OCI-LY1 (cell line): ENCODE data around the gene CHI3L1.
"Not testable (repeated sequence)": the region's sequence is repeated elsewhere in the genome, so short reads cannot be mapped to it uniquely, and the experiment has no call there.

Experiments
- H2AFZ ChIP-seq: fragments of 200-600 bp; sonication (generic), shearing (Covaris generic); 2 replicates; pipeline ENCODE4 v1.6.0; 2014; ENCODE audit warnings: antibody characterized with exemption, mild to moderate bottlenecking, low read length
- H3F3A ChIP-seq: fragments of 200-600 bp; sonication (generic), shearing (Covaris generic); 2 replicates; pipeline ENCODE4 v1.6.0; 2014; ENCODE audit warnings: mild to moderate bottlenecking, antibody characterized with exemption, low read length, moderate library complexity; ENCODE audit not compliant: insufficient read depth
- H3K27ac ChIP-seq: fragments of 200-600 bp; sonication (generic); 2 replicates; pipeline ENCODE4 v1.5.1; 2014; ENCODE audit warnings: low read length, mixed run types, mild to moderate bottlenecking, low read depth; ENCODE audit not compliant: poor library complexity, severe bottlenecking
- H3K27me3 ChIP-seq: fragments of 200-600 bp; sonication (generic); 2 replicates; pipeline ENCODE4 v1.6.0; 2014; ENCODE audit warnings: antibody characterized with exemption, mild to moderate bottlenecking, low read length, moderate library complexity; ENCODE audit not compliant: insufficient read depth
- H3K36me3 ChIP-seq: fragments of 200-600 bp; sonication (generic); 2 replicates; pipeline ENCODE4 v1.6.1; 2014; ENCODE audit warnings: mild to moderate bottlenecking, antibody characterized with exemption, low read length, moderate library complexity, mixed read lengths; ENCODE audit not compliant: insufficient read depth
- H3K4me1 ChIP-seq: fragments of 200-600 bp; sonication (generic); 2 replicates; pipeline ENCODE4 v1.5.1; 2014; ENCODE audit warnings: mild to moderate bottlenecking, low read length, moderate library complexity; ENCODE audit not compliant: insufficient read depth, severe bottlenecking
- H3K4me2 ChIP-seq: fragments of 200-600 bp; sonication (generic), shearing (Covaris generic); 2 replicates; pipeline ENCODE4 v1.6.1; 2014; ENCODE audit warnings: low read length
- H3K4me3 ChIP-seq: fragments of 200-600 bp; sonication (generic); 2 replicates; pipeline ENCODE4 v1.5.1; 2014; ENCODE audit warnings: low read length, low read depth, mild to moderate bottlenecking, mixed read lengths; ENCODE audit not compliant: poor library complexity, severe bottlenecking
- H3K79me2 ChIP-seq: fragments of 200-600 bp; shearing (Covaris generic); 2 replicates; pipeline ENCODE4 v1.6.1; 2016; ENCODE audit warnings: mixed run types, low read length, mixed read lengths; ENCODE audit not compliant: insufficient read depth
- H3K9ac ChIP-seq: fragments of 200-600 bp; sonication (generic), shearing (Covaris generic); 2 replicates; pipeline ENCODE4 v1.6.1; 2014; ENCODE audit warnings: mild to moderate bottlenecking, low read length, mixed read lengths
- H3K9me2 ChIP-seq: fragments of 200-600 bp; sonication (generic), shearing (Covaris generic); 2 replicates; pipeline ENCODE4 v1.6.1; 2014; ENCODE audit warnings: low read depth, mild to moderate bottlenecking, low read length, mixed read lengths
- H3K9me3 ChIP-seq: fragments of 200-600 bp; shearing (Covaris generic); 2 replicates; pipeline ENCODE4 v1.6.1; 2014; ENCODE audit warnings: low read length, mixed read lengths
- H4K20me1 ChIP-seq: fragments of 200-600 bp; sonication (generic), shearing (Covaris generic); 2 replicates; pipeline ENCODE4 v1.6.0; 2016; ENCODE audit warnings: mild to moderate bottlenecking, low read length; ENCODE audit not compliant: insufficient read depth
- CTCF ChIP-seq: fragments of 200-600 bp; sonication (generic), shearing (Covaris generic); IDR thresholded peaks from 2 replicates; pipeline ENCODE4 v1.5.1; 2017; ENCODE audit warnings: mild to moderate bottlenecking, antibody characterized with exemption, low read length, moderate library complexity, mixed read lengths
- EZH2 ChIP-seq: fragments of 200-600 bp; sonication (generic), shearing (Covaris generic); IDR thresholded peaks from 2 replicates; pipeline ENCODE4 v1.8.0; 2017; ENCODE audit warnings: borderline replicate concordance, mixed run types, mild to moderate bottlenecking, antibody characterized with exemption, low read length, moderate library complexity, mixed read lengths

The CHI3L1 gene

GRCh38 chr1:203186446-203187303 is at the start of gene CHI3L1:
Gene CHI3L1 (minus strand): TSS chr1:203186704. CDS start chr1:203186623, 81 bp downstream.
- H3K4me2 ChIP-seq = no peak within 1 kb of the TSS
- H3K36me3 ChIP-seq = no peaks in the 10 kb centered on the region
- H3K9me3 ChIP-seq = no peaks in the 10 kb centered on the region
- H3K27ac ChIP-seq = no peak within 1 kb of the TSS
- H4K20me1 ChIP-seq = no peaks in the 10 kb centered on the region
- H3K9ac ChIP-seq = no peak within 1 kb of the TSS
- no peak for TF ChIP-seq EZH2
- no peak for TF ChIP-seq CTCF
- H3K9me2 ChIP-seq = no peaks in the 10 kb centered on the region
- H3K4me1 ChIP-seq = no peaks in the 10 kb centered on the region
- H3F3A ChIP-seq = no peaks in the 10 kb centered on the region
- no peaks in the 10 kb centered on the region for H3K79me2 ChIP-seq
- no peak within 1 kb of the TSS for H3K4me3 ChIP-seq
- no peak within 1 kb of the TSS for H2AFZ ChIP-seq
- no peaks in the 10 kb centered on the region for H3K27me3 ChIP-seq

- not testable (repeated sequence) for H3K27ac ChIP-seq, H3K4me1 ChIP-seq, H3K4me2 ChIP-seq, H3K9ac ChIP-seq, H3K4me3 ChIP-seq, H2AFZ ChIP-seq, H3K9me3 ChIP-seq, H4K20me1 ChIP-seq, H3K9me2 ChIP-seq, H3K27me3 ChIP-seq, H3K36me3 ChIP-seq, H3K79me2 ChIP-seq, H3F3A ChIP-seq
Observed at GRCh38 chr1:203234901-203235300, 48.4 kb upstream of the CHI3L1 start.

DNA sequence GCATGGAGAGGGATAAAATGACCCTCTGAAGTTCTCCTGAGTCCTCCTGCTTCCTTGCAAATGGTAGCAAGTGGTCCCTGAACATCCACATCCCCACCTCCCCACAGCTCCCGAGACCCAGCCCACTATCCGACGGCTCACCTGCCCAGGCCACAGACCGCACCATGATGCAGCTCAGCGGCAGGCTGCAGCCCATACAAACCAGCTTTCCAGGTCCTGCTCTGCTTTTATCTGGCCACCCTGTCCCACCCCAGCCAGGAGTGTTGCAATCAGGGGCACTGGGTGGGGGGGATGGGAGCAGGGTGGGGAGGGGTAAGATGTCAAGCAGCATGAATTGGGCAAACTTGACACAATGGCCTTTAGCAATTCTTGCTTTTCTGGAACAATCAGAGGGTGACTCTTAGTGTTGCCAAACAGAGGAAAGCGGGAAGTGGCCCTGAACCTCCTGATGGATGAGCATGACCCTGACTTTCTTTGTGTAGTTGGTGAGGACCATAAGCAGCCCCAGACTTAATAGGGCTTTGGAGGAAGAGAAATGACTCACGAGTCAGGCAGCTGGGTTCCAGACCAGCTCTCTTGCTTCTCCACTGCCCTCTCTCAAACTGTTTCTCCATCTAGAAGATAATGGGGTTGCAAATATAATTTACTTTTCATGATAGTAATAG is 43.1 kb upstream of the CHI3L1 start, which contains the start of gene CHIT1:
Gene CHIT1, minus strand, starts transcription at position 203 of the 665 bp plus-strand sequence. Its CDS starts 37 bp downstream, at position 166.
- Histone ChIP-seq H3K4me3 (no peak within 1 kb of the TSS), H3K79me2 (no peaks in the 10 kb centered on the region), H3F3A (no peaks in the 10 kb centered on the region), H3K9me2 (no peaks in the 10 kb centered on the region), H3K36me3 (no peaks in the 10 kb centered on the region), H3K4me2 (no peak within 1 kb of the TSS), H3K27ac (no peak within 1 kb of the TSS), H3K9ac (no peak within 1 kb of the TSS), H3K9me3 (peaks cover 3% of the 10 kb centered on the region; the same call in 1 of the 2 replicates), H3K4me1 (no peaks in the 10 kb centered on the region), H2AFZ (no peak within 1 kb of the TSS), H4K20me1 (no peaks in the 10 kb centered on the region), H3K27me3 (no peaks in the 10 kb centered on the region)
- TF ChIP-seq CTCF (no peak), EZH2 (no peak)
